PC-9 (cell line): ENCODE measurements around the gene SPOCK2. TPM values are rescaled to one million over a fixed set of nuclear protein-coding genes. Genes with fewer than 3 reads are reported as not detected.

Experiments
- BruUV-seq: library from RNA; stranded (reverse); fragments of 400-500 nt; replicated peaks from 2 replicates; lab custom pipeline; 2021; lab: Mats Ljungman, UMichigan
- CTCF ChIA-PET: fragments of 300-600 bp; sonication (Branson Sonifier 250); formaldehyde crosslinking; loops from one replicate; lab custom pipeline; 2022; ENCODE audit warnings: antibody characterized with exemption; lab: Charles Lee
- POLR2A ChIA-PET: fragments of 300-600 bp; sonication (Branson Sonifier 250); formaldehyde crosslinking; loops from one replicate; lab custom pipeline; 2022; ENCODE audit warnings: antibody characterized with exemption; ENCODE audit not compliant: unreplicated experiment; lab: Charles Lee
- DNase-seq, 2 experiments: peaks; one replicate each; pipeline versions ENCODE4 v3.0.0 to v3.0.0-alpha.2; 2015 to 2022; ENCODE audit warnings: mixed read lengths in 1 of 2
- H2AFZ ChIP-seq: fragments of 200-600 bp; sonication (generic); 2 replicates; pipeline ENCODE4 v1.8.1; 2017; ENCODE audit warnings: antibody characterized with exemption
- H3F3A ChIP-seq: fragments of 200-600 bp; sonication (generic); 2 replicates; pipeline ENCODE4 v1.8.1; 2017; ENCODE audit warnings: antibody characterized with exemption, mild to moderate bottlenecking, low read depth; ENCODE audit not compliant: insufficient read depth
- H3K27ac ChIP-seq: fragments of 200-600 bp; sonication (generic); 2 replicates; pipeline ENCODE4 v1.6.1; 2016; ENCODE audit warnings: mixed run types
- H3K27me3 ChIP-seq: fragments of 200-600 bp; sonication (generic); 2 replicates; pipeline ENCODE4 v1.6.1; 2016; ENCODE audit warnings: low read depth, mixed run types; ENCODE audit not compliant: insufficient read depth
- H3K36me3 ChIP-seq: fragments of 200-600 bp; sonication (generic); 2 replicates; pipeline ENCODE4 v1.6.1; 2016; ENCODE audit warnings: low read depth, mixed run types
- H3K4me1 ChIP-seq: fragments of 200-600 bp; sonication (generic); replicated peaks from 2 replicates; pipeline ENCODE4 v1.6.1; 2016; ENCODE audit warnings: mixed run types; ENCODE audit not compliant: insufficient read depth
- H3K4me2 ChIP-seq: fragments of 200-600 bp; sonication (generic); 2 replicates; pipeline ENCODE4 v1.6.1; 2017; ENCODE audit warnings: mixed run types
- H3K4me3 ChIP-seq: fragments of 200-600 bp; sonication (generic); 2 replicates; pipeline ENCODE4 v1.6.1; 2016; ENCODE audit warnings: mixed run types
- H3K79me2 ChIP-seq: fragments of 200-600 bp; sonication (generic); 2 replicates; pipeline ENCODE4 v1.6.1; 2017; ENCODE audit warnings: low read depth, mixed run types
- H3K9me2 ChIP-seq: fragments of 200-600 bp; sonication (generic); 2 replicates; pipeline ENCODE4 v1.8.1; 2017; ENCODE audit warnings: mild to moderate bottlenecking; ENCODE audit not compliant: insufficient read depth
- H3K9me3 ChIP-seq: fragments of 200-600 bp; sonication (generic); 2 replicates; pipeline ENCODE4 v1.8.1; 2016; ENCODE audit warnings: low read depth; ENCODE audit not compliant: insufficient read depth
- H4K20me1 ChIP-seq: fragments of 200-600 bp; sonication (generic); 2 replicates; pipeline ENCODE4 v1.8.1; 2017; ENCODE audit not compliant: insufficient read depth
- CTCF ChIP-seq: fragments of 200-600 bp; sonication (generic); conservative IDR thresholded peaks from 2 replicates; pipeline ENCODE4 v1.6.1; 2017; ENCODE audit warnings: mixed run types, antibody characterized with exemption, mild to moderate bottlenecking, moderate library complexity
- EZH2 ChIP-seq: fragments of 200-600 bp; sonication (generic); IDR thresholded peaks from 2 replicates; pipeline ENCODE4 v1.8.0; 2017; ENCODE audit warnings: antibody characterized with exemption, low read depth
- intact Hi-C: fragments of 100-400 bp; cut with micrococcal nuclease; formaldehyde crosslinking; loops from one replicate; pipeline ENCODE4 v1.10.0; 2022; ENCODE audit not compliant: unreplicated experiment
- total RNA-seq: library from RNA; stranded (reverse); gene quantifications from 2 replicates; pipeline ENCODE4 v1.2.3, GENCODE V29; 2021

The SPOCK2 gene
- total RNA-seq, 1 experiment from 2014 or later, result 5.3 TPM

- peaks cover 27% of the 10 kb centered on the region; the same call in 1 of the 2 replicates for H3K36me3 ChIP-seq
- no peaks in the 10 kb centered on the region for H3K9me3 ChIP-seq
- peaks cover 40% of the 10 kb centered on the region for H3F3A ChIP-seq
- H4K20me1 ChIP-seq, result no peaks in the 10 kb centered on the region
- no peak overlapping the region for H3K27ac ChIP-seq
- intact Hi-C loops, result no loop called here
- H3K4me1 ChIP-seq, result peaks cover 51% of the 10 kb centered on the region
- DNase-seq, result peak in 1 of 2 experiments; percentile 24
- BruUV-seq, result no TSS peak
- H3K4me3 ChIP-seq, result no peak overlapping the region
- no peak overlapping the region for H2AFZ ChIP-seq
- no peaks in the 10 kb centered on the region for H3K79me2 ChIP-seq
- H3K27me3 ChIP-seq, result no peaks in the 10 kb centered on the region
- H3K4me2 ChIP-seq, result no peak overlapping the region
- ChIA-PET CTCF (interaction anchor here (0.6 to 1.3 kb wide), 2 partner anchors 16 to 199 kb away, joined by 3 read pairs; no protein-coding TSS in a partner anchor), POLR2A (no interaction called here)
- TF ChIP-seq EZH2 (no peak), CTCF (no peak)
- no peaks in the 10 kb centered on the region for H3K9me2 ChIP-seq
These were observed 4.6 kb upstream of the SPOCK2 start for GRCh38 chr10:72092987-72093386.

- no peaks in the 10 kb centered on the region for H3K79me2 ChIP-seq
- POLR2A ChIA-PET, result no interaction called here
- no TSS peak for BruUV-seq
- intact Hi-C loops, result no loop called here
- H4K20me1 ChIP-seq, result no peaks in the 10 kb centered on the region
- H3K9me2 ChIP-seq, result no peaks in the 10 kb centered on the region
- H3K9me3 ChIP-seq, result no peaks in the 10 kb centered on the region
- H3F3A ChIP-seq, result peaks cover 37% of the 10 kb centered on the region
- CTCF ChIA-PET, result no interaction called here
- TF ChIP-seq CTCF (no peak), EZH2 (no peak)
- H3K4me1 ChIP-seq, result peaks cover 46% of the 10 kb centered on the region
- H2AFZ ChIP-seq, result no peak overlapping the region
- H3K27me3 ChIP-seq, result no peaks in the 10 kb centered on the region
- H3K27ac ChIP-seq, result no peak overlapping the region
- DNase-seq, result peak in 1 of 2 experiments; percentile 18
- no peak overlapping the region for H3K4me2 ChIP-seq
- H3K4me3 ChIP-seq, result no peak overlapping the region
- peaks cover 27% of the 10 kb centered on the region; the same call in 1 of the 2 replicates for H3K36me3 ChIP-seq
These were observed 4.0 kb upstream of the SPOCK2 start for GRCh38 chr10:72092171-72092924.

GRCh38 chr10:72090326-72090725, 2.0 kb upstream of the SPOCK2 start:
- intact Hi-C loops, result no loop called here
- H3K9me2 ChIP-seq, result no peaks in the 10 kb centered on the region
- no peak overlapping the region for H3K4me2 ChIP-seq
- no peaks in the 10 kb centered on the region for H4K20me1 ChIP-seq
- H3K79me2 ChIP-seq, result no peaks in the 10 kb centered on the region
- H3K4me1 ChIP-seq, result peaks cover 28% of the 10 kb centered on the region
- no peak overlapping the region for H2AFZ ChIP-seq
- no TSS peak for BruUV-seq
- CTCF ChIA-PET, result interaction anchor here (0.6 to 1.3 kb wide), 4 partner anchors 10 to 231 kb away, joined by 3 to 5 read pairs (median 3); no protein-coding TSS in a partner anchor
- H3K27me3 ChIP-seq, result no peaks in the 10 kb centered on the region
- no peaks in the 10 kb centered on the region for H3K9me3 ChIP-seq
- POLR2A ChIA-PET, result interaction anchor here (0.5 to 0.7 kb wide), 3 partner anchors 18 to 1006 kb away, joined by 3 to 30 read pairs (median 5); partner anchors contain the start of gene P4HA1
- no peak overlapping the region for H3K4me3 ChIP-seq
- H3F3A ChIP-seq, result peaks cover 17% of the 10 kb centered on the region
- peak in 1 of 2 experiments; percentile 87 for DNase-seq
- TF ChIP-seq EZH2 (no peak), CTCF (no peak)
- peak overlapping the region; percentile 30 for H3K27ac ChIP-seq
- H3K36me3 ChIP-seq, result peaks cover 16% of the 10 kb centered on the region; the same call in 1 of the 2 replicates
